ENCODE data around the gene POU2F3. TPM values are rescaled to one million over a fixed set of nuclear protein-coding genes. Genes with fewer than 3 reads are reported as not detected.

POU2F3 gene
- total RNA-seq, 1 experiment from 2014 or later = not detected

- Histone ChIP-seq H3K27me3 (no peaks in the 10 kb centered on the region), H3K36me3 (peaks cover 3% of the 10 kb centered on the region; the same call in 1 of the 2 replicates)
- peak; percentile 49 for DNase-seq
Measured at GRCh38 chr11:120219938-120220746, 19.8 kb upstream of the POU2F3 start.

GRCh38 chr11:120220747-120221037, 19.2 kb upstream of the POU2F3 start:
- Histone ChIP-seq H3K27me3 (no peaks in the 10 kb centered on the region), H3K36me3 (peaks cover 3% of the 10 kb centered on the region; the same call in 1 of the 2 replicates), H3K9me3 (no peaks in the 10 kb centered on the region), H3K4me3 (no peak overlapping the region)
- DNase-seq = no peak

More at GRCh38 chr11:120219938-120220746, 19.8 kb upstream of the POU2F3 start:
- no peak overlapping the region for H3K4me3 ChIP-seq
- H3K9me3 ChIP-seq = no peaks in the 10 kb centered on the region

GRCh38 chr11:120221115-120221752, 18.7 kb upstream of the POU2F3 start:
- no peak overlapping the region for H3K4me3 ChIP-seq
- DNase-seq = no peak
- H3K27me3 ChIP-seq = no peaks in the 10 kb centered on the region
- H3K9me3 ChIP-seq = no peaks in the 10 kb centered on the region
- H3K36me3 ChIP-seq = peaks cover 3% of the 10 kb centered on the region; the same call in 1 of the 2 replicates

GRCh38 chr11:120222916-120223315, 17.0 kb upstream of the POU2F3 start:
- Histone ChIP-seq H3K4me3 (no peak overlapping the region), H3K27me3 (no peaks in the 10 kb centered on the region), H3K9me3 (no peaks in the 10 kb centered on the region), H3K36me3 (peaks cover 3% of the 10 kb centered on the region; the same call in 1 of the 2 replicates)
- DNase-seq = no peak

GRCh38 chr11:120223793-120224192, 16.1 kb upstream of the POU2F3 start:
- no peaks in the 10 kb centered on the region for H3K9me3 ChIP-seq
- H3K36me3 ChIP-seq = peaks cover 3% of the 10 kb centered on the region; the same call in 1 of the 2 replicates
- no peak for DNase-seq
- H3K4me3 ChIP-seq = no peak overlapping the region
- H3K27me3 ChIP-seq = no peaks in the 10 kb centered on the region

- DNase-seq = no peak
- Histone ChIP-seq H3K36me3 (peaks cover 3% of the 10 kb centered on the region; the same call in 1 of the 2 replicates), H3K27me3 (no peaks in the 10 kb centered on the region), H3K9me3 (no peaks in the 10 kb centered on the region), H3K4me3 (no peak overlapping the region)
Measured at GRCh38 chr11:120224361-120224760, 15.6 kb upstream of the POU2F3 start.

GRCh38 chr11:120224972-120225909, 14.7 kb upstream of the POU2F3 start:
- Histone ChIP-seq H3K4me3 (no peak overlapping the region), H3K9me3 (no peaks in the 10 kb centered on the region), H3K27me3 (no peaks in the 10 kb centered on the region), H3K36me3 (no peaks in the 10 kb centered on the region; the same call in 1 of the 2 replicates)
- DNase-seq = no peak

- Histone ChIP-seq H3K27me3 (no peaks in the 10 kb centered on the region), H3K36me3 (no peaks in the 10 kb centered on the region; the same call in 1 of the 2 replicates), H3K9me3 (no peaks in the 10 kb centered on the region), H3K4me3 (no peak overlapping the region)
- DNase-seq = no peak
Measured at GRCh38 chr11:120226242-120226641, 13.7 kb upstream of the POU2F3 start.

GRCh38 chr11:120226714-120227113, 13.2 kb upstream of the POU2F3 start:
- Histone ChIP-seq H3K36me3 (no peaks in the 10 kb centered on the region; the same call in 1 of the 2 replicates), H3K9me3 (no peaks in the 10 kb centered on the region), H3K4me3 (no peak overlapping the region), H3K27me3 (no peaks in the 10 kb centered on the region)
- no peak for DNase-seq

- H3K36me3 ChIP-seq = no peaks in the 10 kb centered on the region; the same call in 1 of the 2 replicates
- H3K9me3 ChIP-seq = no peaks in the 10 kb centered on the region
- DNase-seq = no peak
- no peak overlapping the region for H3K4me3 ChIP-seq
- no peaks in the 10 kb centered on the region for H3K27me3 ChIP-seq
Measured at GRCh38 chr11:120227228-120227852, 12.6 kb upstream of the POU2F3 start.

GRCh38 chr11:120228794-120229384, 11.1 kb upstream of the POU2F3 start:
- Histone ChIP-seq H3K9me3 (no peaks in the 10 kb centered on the region), H3K36me3 (no peaks in the 10 kb centered on the region), H3K27me3 (no peaks in the 10 kb centered on the region), H3K4me3 (no peak overlapping the region)
- DNase-seq = no peak

GRCh38 chr11:120229451-120230424, 10.2 kb upstream of the POU2F3 start:
- H3K9me3 ChIP-seq = no peaks in the 10 kb centered on the region

GRCh38 chr11:120230433-120231071, 9.4 kb upstream of the POU2F3 start:
- no peak for DNase-seq
- Histone ChIP-seq H3K9me3 (no peaks in the 10 kb centered on the region), H3K4me3 (no peak overlapping the region), H3K36me3 (no peaks in the 10 kb centered on the region), H3K27me3 (no peaks in the 10 kb centered on the region)

More at GRCh38 chr11:120229451-120230424, 10.2 kb upstream of the POU2F3 start:
- Histone ChIP-seq H3K27me3 (no peaks in the 10 kb centered on the region), H3K4me3 (no peak overlapping the region), H3K36me3 (no peaks in the 10 kb centered on the region)
- no peak for DNase-seq

GRCh38 chr11:120231963-120232362, 8.0 kb upstream of the POU2F3 start:
- Histone ChIP-seq H3K9me3 (no peaks in the 10 kb centered on the region), H3K27me3 (no peaks in the 10 kb centered on the region), H3K36me3 (no peaks in the 10 kb centered on the region), H3K4me3 (no peak overlapping the region)
- DNase-seq = no peak

All from MG63 (cell line).